Measurements from ENCODE around the gene GNG8. TPM values are rescaled to one million over a fixed set of nuclear protein-coding genes. Genes with fewer than 3 reads are reported as not detected.

The GNG8 gene
- total and polyA plus RNA-seq, 2 experiments from 2014 or later: 5.9 TPM; not detected in 1

GRCh38 chr19:46598372-46598917, 37.6 kb downstream of the GNG8 start:
- Mint-ChIP-seq H3K27ac (no peak overlapping the region), H3K9me3 (peaks cover 2% of the 10 kb centered on the region; the same call in 1 of the 3 replicates), H3K27me3 (ENCODE audit: insufficient read depth, low read depth, poor library complexity) (peaks cover 9% of the 10 kb centered on the region), H3K4me1 (peaks cover 21% of the 10 kb centered on the region), H3K36me3 (ENCODE audit: low read depth) (no peaks in the 10 kb centered on the region; the same call in 1 of the 3 replicates), H3K4me3 (no peak overlapping the region)
- Histone ChIP-seq H2AFZ (no peak overlapping the region), H3K4me1 (ENCODE audit: insufficient read depth) (peaks cover 6% of the 10 kb centered on the region), H4K20me1 (replicated peaks; ENCODE audit: insufficient read depth) (peaks cover 10% of the 10 kb centered on the region; the same call in 1 of the 2 replicates), H3K36me3 (ENCODE audit: insufficient read depth) (no peaks in the 10 kb centered on the region), H3K27ac (ENCODE audit: low read depth) (no peak overlapping the region), H3K4me3 (no peak overlapping the region), H3K9me2 (ENCODE audit: insufficient read depth) (no peaks in the 10 kb centered on the region), H3K79me2 (replicated peaks; ENCODE audit: insufficient read depth) (peaks cover 21% of the 10 kb centered on the region), H3F3A (replicated peaks; ENCODE audit: low read depth) (no peaks in the 10 kb centered on the region), H3K27me3 (ENCODE audit: insufficient read depth) (no peaks in the 10 kb centered on the region), H3K4me2 (no peak overlapping the region)
- ATAC-seq (no peak), DNase-seq (ENCODE audit: low spot score) (no peak)
- TF ChIP-seq JUNB (IDR thresholded peaks at IDR 0.05; ENCODE audit: unreplicated experiment): no peak
- TF ChIP-seq ZNF462 (CRISPR knock-in tag; IDR thresholded peaks at IDR 0.05): no peak
- TF ChIP-seq, protein P1, sequence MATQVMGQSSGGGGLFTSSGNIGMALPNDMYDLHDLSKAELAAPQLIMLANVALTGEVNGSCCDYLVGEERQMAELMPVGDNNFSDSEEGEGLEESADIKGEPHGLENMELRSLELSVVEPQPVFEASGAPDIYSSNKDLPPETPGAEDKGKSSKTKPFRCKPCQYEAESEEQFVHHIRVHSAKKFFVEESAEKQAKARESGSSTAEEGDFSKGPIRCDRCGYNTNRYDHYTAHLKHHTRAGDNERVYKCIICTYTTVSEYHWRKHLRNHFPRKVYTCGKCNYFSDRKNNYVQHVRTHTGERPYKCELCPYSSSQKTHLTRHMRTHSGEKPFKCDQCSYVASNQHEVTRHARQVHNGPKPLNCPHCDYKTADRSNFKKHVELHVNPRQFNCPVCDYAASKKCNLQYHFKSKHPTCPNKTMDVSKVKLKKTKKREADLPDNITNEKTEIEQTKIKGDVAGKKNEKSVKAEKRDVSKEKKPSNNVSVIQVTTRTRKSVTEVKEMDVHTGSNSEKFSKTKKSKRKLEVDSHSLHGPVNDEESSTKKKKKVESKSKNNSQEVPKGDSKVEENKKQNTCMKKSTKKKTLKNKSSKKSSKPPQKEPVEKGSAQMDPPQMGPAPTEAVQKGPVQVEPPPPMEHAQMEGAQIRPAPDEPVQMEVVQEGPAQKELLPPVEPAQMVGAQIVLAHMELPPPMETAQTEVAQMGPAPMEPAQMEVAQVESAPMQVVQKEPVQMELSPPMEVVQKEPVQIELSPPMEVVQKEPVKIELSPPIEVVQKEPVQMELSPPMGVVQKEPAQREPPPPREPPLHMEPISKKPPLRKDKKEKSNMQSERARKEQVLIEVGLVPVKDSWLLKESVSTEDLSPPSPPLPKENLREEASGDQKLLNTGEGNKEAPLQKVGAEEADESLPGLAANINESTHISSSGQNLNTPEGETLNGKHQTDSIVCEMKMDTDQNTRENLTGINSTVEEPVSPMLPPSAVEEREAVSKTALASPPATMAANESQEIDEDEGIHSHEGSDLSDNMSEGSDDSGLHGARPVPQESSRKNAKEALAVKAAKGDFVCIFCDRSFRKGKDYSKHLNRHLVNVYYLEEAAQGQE (IDR thresholded peaks at IDR 0.05; ENCODE audit: unreplicated experiment): no peak
- no peak for TF ChIP-seq NANOG (IDR thresholded peaks at IDR 0.05; ENCODE audit: borderline replicate concordance)
- TF ChIP-seq CREB1 (CRISPR knock-in tag; IDR thresholded peaks at IDR 0.05; ENCODE audit: low read depth): no peak
- TF ChIP-seq EZH2 (IDR thresholded peaks at IDR 0.05; ENCODE audit: low read depth, unreplicated experiment): no peak
- no peak for TF ChIP-seq EZH2phosphoT487 (IDR thresholded peaks at IDR 0.05; ENCODE audit: unreplicated experiment)
- TF ChIP-seq, protein P2, sequence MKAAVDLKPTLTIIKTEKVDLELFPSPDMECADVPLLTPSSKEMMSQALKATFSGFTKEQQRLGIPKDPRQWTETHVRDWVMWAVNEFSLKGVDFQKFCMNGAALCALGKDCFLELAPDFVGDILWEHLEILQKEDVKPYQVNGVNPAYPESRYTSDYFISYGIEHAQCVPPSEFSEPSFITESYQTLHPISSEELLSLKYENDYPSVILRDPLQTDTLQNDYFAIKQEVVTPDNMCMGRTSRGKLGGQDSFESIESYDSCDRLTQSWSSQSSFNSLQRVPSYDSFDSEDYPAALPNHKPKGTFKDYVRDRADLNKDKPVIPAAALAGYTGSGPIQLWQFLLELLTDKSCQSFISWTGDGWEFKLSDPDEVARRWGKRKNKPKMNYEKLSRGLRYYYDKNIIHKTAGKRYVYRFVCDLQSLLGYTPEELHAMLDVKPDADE (IDR thresholded peaks at IDR 0.05): no peak
- TF ChIP-seq ZNF331 (CRISPR knock-in tag; IDR thresholded peaks at IDR 0.05; ENCODE audit: low read depth): no peak
- TF ChIP-seq, protein P3, sequence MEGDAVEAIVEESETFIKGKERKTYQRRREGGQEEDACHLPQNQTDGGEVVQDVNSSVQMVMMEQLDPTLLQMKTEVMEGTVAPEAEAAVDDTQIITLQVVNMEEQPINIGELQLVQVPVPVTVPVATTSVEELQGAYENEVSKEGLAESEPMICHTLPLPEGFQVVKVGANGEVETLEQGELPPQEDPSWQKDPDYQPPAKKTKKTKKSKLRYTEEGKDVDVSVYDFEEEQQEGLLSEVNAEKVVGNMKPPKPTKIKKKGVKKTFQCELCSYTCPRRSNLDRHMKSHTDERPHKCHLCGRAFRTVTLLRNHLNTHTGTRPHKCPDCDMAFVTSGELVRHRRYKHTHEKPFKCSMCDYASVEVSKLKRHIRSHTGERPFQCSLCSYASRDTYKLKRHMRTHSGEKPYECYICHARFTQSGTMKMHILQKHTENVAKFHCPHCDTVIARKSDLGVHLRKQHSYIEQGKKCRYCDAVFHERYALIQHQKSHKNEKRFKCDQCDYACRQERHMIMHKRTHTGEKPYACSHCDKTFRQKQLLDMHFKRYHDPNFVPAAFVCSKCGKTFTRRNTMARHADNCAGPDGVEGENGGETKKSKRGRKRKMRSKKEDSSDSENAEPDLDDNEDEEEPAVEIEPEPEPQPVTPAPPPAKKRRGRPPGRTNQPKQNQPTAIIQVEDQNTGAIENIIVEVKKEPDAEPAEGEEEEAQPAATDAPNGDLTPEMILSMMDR (conservative IDR thresholded peaks at IDR 0.05; ENCODE audit: low read depth in 2 of 2): no peak
- TF ChIP-seq STAT1 (IDR thresholded peaks at IDR 0.05; ENCODE audit: unreplicated experiment): no peak
- TF ChIP-seq POLR2AphosphoS5 (IDR thresholded peaks at IDR 0.05; ENCODE audit: low read depth): no peak
- no peak for TF ChIP-seq ZNF114 (CRISPR knock-in tag; IDR thresholded peaks at IDR 0.05)

Data from GM23338 (cell line).